HEK293 (cell line): Measurements from ENCODE around the gene LENEP.

Experiments
- CTCF ChIA-PET: fragments of 350-600 bp; formaldehyde crosslinking; extraction: SDS; loops from one replicate; lab custom pipeline; 2021; ENCODE audit warnings: antibody characterized with exemption; lab: Yijun Ruan, JAX
- POLR2A ChIA-PET: fragments of 300-600 bp; formaldehyde crosslinking; extraction: SDS; loops from one replicate; lab custom pipeline; 2020; ENCODE audit warnings: antibody characterized with exemption, inconsistent platforms; lab: Yijun Ruan, JAX
- H3K27ac ChIP-seq: fragments of 200-500 bp; sonication (Bioruptor generic); 2 replicates; pipeline ENCODE4 v1.5.1; 2014; ENCODE audit warnings: low read depth, low read length, control low read depth, inconsistent platforms; ENCODE audit errors: extremely low read depth
- H3K36me3 ChIP-seq, 2 experiments: fragments of 200-500 bp in 1 of 2; sonication (Bioruptor generic) in 1 of 2; 1 replicate in 1 of 2; 2 replicates in 1 of 2; pipeline ENCODE4 v1.5.1; 2014 to 2017; ENCODE audit warnings: inconsistent platforms in 2 of 2, low read length in 2 of 2; ENCODE audit not compliant: control insufficient read depth in 2 of 2, insufficient read depth in 1 of 2
- H3K4me1 ChIP-seq: fragments of 200-500 bp; sonication (Bioruptor generic); 2 replicates; pipeline ENCODE4 v1.5.1; 2014; ENCODE audit warnings: mild to moderate bottlenecking, low read length, inconsistent platforms; ENCODE audit not compliant: control insufficient read depth, insufficient read depth
- H3K4me3 ChIP-seq: 2 replicates; pipeline ENCODE4 v1.5.1; 2011; ENCODE audit warnings: low read depth, mild to moderate bottlenecking, control low read depth, low read length, moderate library complexity
- H3K9me3 ChIP-seq: fragments of 200-500 bp; sonication (Bioruptor generic); 2 replicates; pipeline ENCODE4 v1.5.1; 2014; ENCODE audit warnings: low read depth, low read length, inconsistent platforms; ENCODE audit not compliant: control insufficient read depth, insufficient read depth
- GLIS1 ChIP-seq: fragments of 450-650 bp; formaldehyde crosslinking; IDR thresholded peaks from 2 replicates; pipeline ENCODE4 v1.5.1; 2016; ENCODE audit warnings: missing biosample characterization, missing genetic modification characterization
- GLIS2 ChIP-seq: fragments of 450-650 bp; formaldehyde crosslinking; IDR thresholded peaks from 2 replicates; pipeline ENCODE4 v1.5.1; 2016; ENCODE audit warnings: missing biosample characterization, missing genetic modification characterization
- KLF1 ChIP-seq: fragments of 450-650 bp; formaldehyde crosslinking; IDR thresholded peaks from 2 replicates; pipeline ENCODE4 v1.5.1; 2016; ENCODE audit warnings: missing biosample characterization, missing genetic modification characterization
- MEIS1 ChIP-seq: sonication (generic); formaldehyde crosslinking; IDR thresholded peaks from 2 replicates; pipeline ENCODE4 v1.8.1; 2022; ENCODE audit warnings: missing genetic modification reagents, mild to moderate bottlenecking, borderline replicate concordance
- MZF1 ChIP-seq: fragments of 450-650 bp; formaldehyde crosslinking; IDR thresholded peaks from 2 replicates; pipeline ENCODE4 v1.5.1; 2017; ENCODE audit warnings: missing biosample characterization, missing genetic modification characterization, borderline replicate concordance
- PRDM1 ChIP-seq: fragments of 450-650 bp; formaldehyde crosslinking; IDR thresholded peaks from 2 replicates; pipeline ENCODE4; 2016; ENCODE audit warnings: missing biosample characterization, missing genetic modification characterization
- TRIM28 ChIP-seq: IDR thresholded peaks from 2 replicates; pipeline ENCODE4 v1.6.1; 2011; ENCODE audit warnings: low read length, control low read depth, borderline replicate concordance
- ZFP3 ChIP-seq: fragments of 450-650 bp; formaldehyde crosslinking; IDR thresholded peaks from 2 replicates; pipeline ENCODE4 v1.5.1; 2016; ENCODE audit warnings: low read depth, missing biosample characterization, missing genetic modification characterization
- ZFP41 ChIP-seq: fragments of 450-650 bp; formaldehyde crosslinking; IDR thresholded peaks from 2 replicates; pipeline ENCODE4 v1.5.1; 2016; ENCODE audit warnings: missing biosample characterization, missing genetic modification characterization, borderline replicate concordance
- ZNF266 ChIP-seq: fragments of 450-650 bp; formaldehyde crosslinking; IDR thresholded peaks from 2 replicates; pipeline ENCODE4 v1.5.1; 2016; ENCODE audit warnings: missing biosample characterization, missing genetic modification characterization, low read depth
- ZNF274 ChIP-seq, 2 experiments: fragments of 200-500 bp in 1 of 2; fragments of 450-650 bp in 1 of 2; sonication (Bioruptor generic) in 1 of 2; formaldehyde crosslinking in 1 of 2; IDR thresholded peaks; 2 replicates each; pipeline versions ENCODE4 v1.5.1 to v1.6.1; 2014 to 2016; ENCODE audit warnings: borderline replicate concordance in 1 of 2, inconsistent platforms in 1 of 2, low read length in 1 of 2, missing biosample characterization in 1 of 2, missing genetic modification characterization in 1 of 2
- ZNF335 ChIP-seq: fragments of 450-650 bp; formaldehyde crosslinking; conservative IDR thresholded peaks from 2 replicates; pipeline ENCODE4 v1.5.1; 2016; ENCODE audit warnings: missing biosample characterization, missing genetic modification characterization
- ZNF549 ChIP-seq: fragments of 450-650 bp; IDR thresholded peaks from 2 replicates; pipeline ENCODE4 v1.5.1; 2018; ENCODE audit warnings: missing biosample characterization, missing genetic modification characterization, mild to moderate bottlenecking, inconsistent platforms, moderate library complexity
- ZNF560 ChIP-seq: fragments of 450-650 bp; formaldehyde crosslinking; IDR thresholded peaks from 2 replicates; pipeline ENCODE4 v1.5.1; 2017; ENCODE audit warnings: missing biosample characterization, missing genetic modification characterization, borderline replicate concordance
- ZNF623 ChIP-seq: fragments of 450-650 bp; formaldehyde crosslinking; IDR thresholded peaks from 2 replicates; pipeline ENCODE4 v1.5.1; 2016; ENCODE audit warnings: missing biosample characterization, missing genetic modification characterization
- ZNF777 ChIP-seq: fragments of 450-650 bp; formaldehyde crosslinking; IDR thresholded peaks from 2 replicates; pipeline ENCODE4 v1.5.1; 2017; ENCODE audit warnings: missing biosample characterization, missing genetic modification characterization, borderline replicate concordance
- ZSCAN23 ChIP-seq: fragments of 450-650 bp; formaldehyde crosslinking; IDR thresholded peaks from 2 replicates; pipeline ENCODE4 v1.5.1; 2016; ENCODE audit warnings: missing biosample characterization, missing genetic modification characterization
- TF ChIP-seq, protein P1 (sequence below): fragments of 450-650 bp; formaldehyde crosslinking; IDR thresholded peaks from 2 replicates; pipeline ENCODE4; 2016; ENCODE audit warnings: missing biosample characterization, missing genetic modification characterization
- TF ChIP-seq, protein P2 (sequence below): fragments of 450-650 bp; formaldehyde crosslinking; optimal IDR thresholded peaks from 2 replicates; pipeline ENCODE3; 2016; ENCODE audit warnings: missing biosample characterization, mild to moderate bottlenecking, missing genetic modification characterization
- TF ChIP-seq, protein P3 (sequence below): fragments of 450-650 bp; formaldehyde crosslinking; IDR thresholded peaks from 2 replicates; pipeline ENCODE4 v1.5.1; 2017; ENCODE audit warnings: missing biosample characterization, missing genetic modification characterization
- TF ChIP-seq, protein P4 (sequence below): fragments of 450-650 bp; formaldehyde crosslinking; IDR thresholded peaks from 2 replicates; pipeline ENCODE4 v1.5.1; 2016; ENCODE audit warnings: missing biosample characterization, missing genetic modification characterization

The LENEP gene

DNA sequence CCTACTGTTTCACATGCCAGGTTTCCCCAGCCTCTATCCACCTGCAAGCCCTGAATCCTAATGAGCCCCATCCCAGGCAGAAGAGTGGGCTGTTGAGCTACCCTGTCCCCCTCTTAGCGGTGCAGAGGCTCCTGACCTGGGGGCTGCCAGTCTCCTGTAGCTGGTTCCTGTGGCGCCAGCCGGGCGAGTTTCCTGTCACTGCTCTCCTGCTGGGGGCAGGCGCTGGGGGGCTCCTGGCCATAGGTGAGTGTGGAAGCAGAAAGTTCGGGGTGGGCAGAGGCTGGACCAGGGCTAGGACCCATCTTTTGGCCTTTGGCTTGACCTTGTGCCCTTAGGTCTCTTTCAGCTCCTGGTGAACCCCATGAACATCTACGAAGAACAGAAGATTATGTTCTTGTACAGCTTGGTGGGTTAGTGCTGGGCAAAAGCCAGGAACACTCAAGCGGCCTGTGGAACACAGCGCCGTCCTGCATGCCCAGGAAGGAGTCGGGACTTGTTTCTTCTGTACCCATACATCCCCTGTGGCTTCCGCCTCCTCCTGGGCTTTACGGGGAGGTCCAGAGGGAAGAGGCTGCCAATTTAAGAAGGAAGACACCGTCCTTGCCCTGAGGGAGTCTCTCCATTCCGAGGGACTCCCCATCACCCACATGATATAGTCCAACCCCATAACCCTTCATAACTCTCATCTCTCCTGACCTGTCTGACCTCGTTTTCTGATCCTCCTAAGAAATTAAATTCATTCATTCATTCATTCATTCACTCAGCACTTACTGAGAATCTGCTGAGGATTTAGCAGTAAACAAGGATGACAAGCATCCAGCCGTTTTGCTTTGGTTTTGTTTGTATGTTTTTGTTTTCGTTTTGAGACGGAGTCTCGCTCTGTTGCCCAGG lies 41.2 kb downstream of the LENEP start:
- TF ChIP-seq ZNF560 (tag by site-specific recombination) (no peak), PRDM1 (tag by site-specific recombination) (no peak)
- H3K4me1 ChIP-seq: no peaks in the 10 kb centered on the region
- no peak overlapping the region for H3K27ac ChIP-seq
- H3K36me3 ChIP-seq: no peaks in the 10 kb centered on the region
- no peaks in the 10 kb centered on the region for H3K9me3 ChIP-seq
- no peak overlapping the region for H3K4me3 ChIP-seq
- ChIA-PET CTCF (interaction anchor here (1.2 to 3.0 kb wide), 3 partner anchors 10 to 57 kb away, joined by 5 to 19 read pairs (median 8); no protein-coding TSS in a partner anchor), POLR2A (no interaction called here)

DNA sequence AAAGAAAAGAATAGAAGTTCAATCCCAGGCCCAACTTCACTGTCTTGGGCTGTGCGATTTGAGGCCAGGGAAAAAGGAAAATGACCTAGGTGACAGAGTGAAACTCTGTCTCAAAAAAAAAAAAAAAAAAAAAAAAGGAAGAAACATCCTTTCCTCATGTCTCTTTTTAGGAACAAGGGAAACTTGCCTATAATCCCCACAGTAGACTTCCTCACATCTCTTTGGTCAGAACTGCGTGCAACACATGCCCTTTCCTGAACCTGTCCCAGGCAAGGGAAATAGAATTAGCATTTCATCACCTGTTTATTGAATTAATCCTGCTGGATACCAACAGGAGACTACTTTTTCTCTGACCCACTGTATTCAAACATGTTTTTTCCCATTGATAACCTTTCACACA lies 42.5 kb downstream of the LENEP start:
- ChIA-PET POLR2A (no interaction called here), CTCF (no interaction called here)
- Histone ChIP-seq H3K4me3 (no peak overlapping the region), H3K36me3 (no peaks in the 10 kb centered on the region), H3K4me1 (no peaks in the 10 kb centered on the region), H3K27ac (no peak overlapping the region), H3K9me3 (no peaks in the 10 kb centered on the region)
- TF ChIP-seq ZNF274 (IDR thresholded peaks at IDR 0.05; ENCODE audit: low read length): no peak
- no peak for TF ChIP-seq ZNF274 (tag by site-specific recombination; IDR thresholded peaks at IDR 0.05; ENCODE audit: borderline replicate concordance)
- no peak for TF ChIP-seq MZF1 (tag by site-specific recombination)
- TF ChIP-seq PRDM1 (tag by site-specific recombination): 0 out of 2 replicates have a peak, but pooled peaks have one; percentile 14
- TF ChIP-seq, protein P1, sequence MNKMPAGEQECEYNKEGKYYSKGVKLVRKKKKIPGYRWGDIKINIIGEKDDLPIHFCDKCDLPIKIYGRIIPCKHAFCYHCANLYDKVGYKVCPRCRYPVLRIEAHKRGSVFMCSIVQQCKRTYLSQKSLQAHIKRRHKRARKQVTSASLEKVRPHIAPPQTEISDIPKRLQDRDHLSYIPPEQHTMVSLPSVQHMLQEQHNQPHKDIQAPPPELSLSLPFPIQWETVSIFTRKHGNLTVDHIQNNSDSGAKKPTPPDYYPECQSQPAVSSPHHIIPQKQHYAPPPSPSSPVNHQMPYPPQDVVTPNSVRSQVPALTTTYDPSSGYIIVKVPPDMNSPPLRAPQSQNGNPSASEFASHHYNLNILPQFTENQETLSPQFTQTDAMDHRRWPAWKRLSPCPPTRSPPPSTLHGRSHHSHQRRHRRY (tag by site-specific recombination): no peak

DNA sequence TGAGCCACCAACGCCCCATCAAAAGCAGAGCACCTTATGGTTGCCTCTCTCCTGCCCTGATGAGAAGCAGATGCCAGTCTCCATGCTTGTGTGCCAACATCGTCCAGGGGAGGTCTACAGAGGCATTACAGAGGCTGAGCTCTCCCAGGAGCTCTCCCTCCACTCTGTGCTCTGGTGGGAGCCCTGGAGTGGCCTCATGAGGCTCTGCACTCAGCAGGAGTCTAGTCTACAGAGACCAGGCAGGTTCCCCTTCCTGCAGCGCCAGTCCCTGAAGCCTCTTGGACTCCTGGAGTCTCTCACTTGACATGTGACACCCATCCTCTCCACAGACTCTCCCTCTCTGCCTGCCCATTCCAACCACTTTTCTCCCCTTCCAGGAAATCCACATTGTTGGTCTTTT lies 43.7 kb downstream of the LENEP start:
- Histone ChIP-seq H3K4me3 (no peak overlapping the region), H3K36me3 (no peaks in the 10 kb centered on the region), H3K4me1 (no peaks in the 10 kb centered on the region), H3K27ac (no peak overlapping the region), H3K9me3 (no peaks in the 10 kb centered on the region)
- POLR2A ChIA-PET: interaction anchor here (0.7 to 0.8 kb wide), 2 partner anchors 412 to 478 kb away, joined by 4 to 7 read pairs; no protein-coding TSS in a partner anchor
- CTCF ChIA-PET: interaction anchor here (0.8 to 2.4 kb wide), 6 partner anchors 12 to 48 kb away, joined by 3 to 11 read pairs (median 4); partner anchors contain the start of gene ADAM15
- TF ChIP-seq ZNF560 (tag by site-specific recombination) (no peak), ZFP3 (tag by site-specific recombination) (no peak), ZSCAN23 (tag by site-specific recombination) (no peak), ZNF266 (no peak), ZNF549 (tag by site-specific recombination) (no peak), TRIM28 (no peak), GLIS1 (tag by site-specific recombination) (peak; percentile 93), ZNF335 (tag by site-specific recombination) (no peak), ZNF623 (tag by site-specific recombination) (no peak), KLF1 (tag by site-specific recombination) (no peak), ZNF777 (tag by site-specific recombination) (no peak), GLIS2 (tag by site-specific recombination) (0 out of 2 replicates have a peak, but pooled peaks have one; percentile 17), MEIS1 (CRISPR knock-in tag) (no peak), ZFP41 (tag by site-specific recombination) (no peak)
- TF ChIP-seq, protein P2, sequence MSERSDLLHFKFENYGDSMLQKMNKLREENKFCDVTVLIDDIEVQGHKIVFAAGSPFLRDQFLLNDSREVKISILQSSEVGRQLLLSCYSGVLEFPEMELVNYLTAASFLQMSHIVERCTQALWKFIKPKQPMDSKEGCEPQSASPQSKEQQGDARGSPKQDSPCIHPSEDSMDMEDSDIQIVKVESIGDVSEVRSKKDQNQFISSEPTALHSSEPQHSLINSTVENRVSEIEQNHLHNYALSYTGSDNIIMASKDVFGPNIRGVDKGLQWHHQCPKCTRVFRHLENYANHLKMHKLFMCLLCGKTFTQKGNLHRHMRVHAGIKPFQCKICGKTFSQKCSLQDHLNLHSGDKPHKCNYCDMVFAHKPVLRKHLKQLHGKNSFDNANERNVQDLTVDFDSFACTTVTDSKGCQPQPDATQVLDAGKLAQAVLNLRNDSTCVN (tag by site-specific recombination): no peak
- TF ChIP-seq, protein P3, sequence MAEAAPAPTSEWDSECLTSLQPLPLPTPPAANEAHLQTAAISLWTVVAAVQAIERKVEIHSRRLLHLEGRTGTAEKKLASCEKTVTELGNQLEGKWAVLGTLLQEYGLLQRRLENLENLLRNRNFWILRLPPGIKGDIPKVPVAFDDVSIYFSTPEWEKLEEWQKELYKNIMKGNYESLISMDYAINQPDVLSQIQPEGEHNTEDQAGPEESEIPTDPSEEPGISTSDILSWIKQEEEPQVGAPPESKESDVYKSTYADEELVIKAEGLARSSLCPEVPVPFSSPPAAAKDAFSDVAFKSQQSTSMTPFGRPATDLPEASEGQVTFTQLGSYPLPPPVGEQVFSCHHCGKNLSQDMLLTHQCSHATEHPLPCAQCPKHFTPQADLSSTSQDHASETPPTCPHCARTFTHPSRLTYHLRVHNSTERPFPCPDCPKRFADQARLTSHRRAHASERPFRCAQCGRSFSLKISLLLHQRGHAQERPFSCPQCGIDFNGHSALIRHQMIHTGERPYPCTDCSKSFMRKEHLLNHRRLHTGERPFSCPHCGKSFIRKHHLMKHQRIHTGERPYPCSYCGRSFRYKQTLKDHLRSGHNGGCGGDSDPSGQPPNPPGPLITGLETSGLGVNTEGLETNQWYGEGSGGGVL (tag by site-specific recombination): no peak
- TF ChIP-seq, protein P4, sequence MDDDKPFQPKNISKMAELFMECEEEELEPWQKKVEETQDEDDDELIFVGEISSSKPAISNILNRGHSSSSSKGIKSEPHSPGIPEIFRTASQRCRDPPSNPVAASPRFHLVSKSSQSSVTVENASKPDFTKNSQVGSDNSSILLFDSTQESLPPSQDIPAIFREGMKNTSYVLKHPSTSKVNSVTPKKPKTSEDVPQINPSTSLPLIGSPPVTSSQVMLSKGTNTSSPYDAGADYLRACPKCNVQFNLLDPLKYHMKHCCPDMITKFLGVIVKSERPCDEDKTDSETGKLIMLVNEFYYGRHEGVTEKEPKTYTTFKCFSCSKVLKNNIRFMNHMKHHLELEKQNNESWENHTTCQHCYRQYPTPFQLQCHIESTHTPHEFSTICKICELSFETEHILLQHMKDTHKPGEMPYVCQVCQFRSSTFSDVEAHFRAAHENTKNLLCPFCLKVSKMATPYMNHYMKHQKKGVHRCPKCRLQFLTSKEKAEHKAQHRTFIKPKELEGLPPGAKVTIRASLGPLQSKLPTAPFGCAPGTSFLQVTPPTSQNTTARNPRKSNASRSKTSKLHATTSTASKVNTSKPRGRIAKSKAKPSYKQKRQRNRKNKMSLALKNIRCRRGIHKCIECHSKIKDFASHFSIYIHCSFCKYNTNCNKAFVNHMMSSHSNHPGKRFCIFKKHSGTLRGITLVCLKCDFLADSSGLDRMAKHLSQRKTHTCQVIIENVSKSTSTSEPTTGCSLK (tag by site-specific recombination): no peak
